EL (cell line): ENCODE data around the gene SDS.

Experiments
- DNase-seq: peaks from one replicate; pipeline ENCODE4 v3.0.0-alpha.2; 2016

The SDS gene

GRCh38 chr12:113403435-113404415 lies at the start of gene SDS:
SDS (minus strand) TSS chr12:113403887; CDS start chr12:113399708, 4,179 bp downstream.
- DNase-seq, result peak; percentile 19

- no peak for DNase-seq
Measured at GRCh38 chr12:113453330-113453729, 49.6 kb upstream of the SDS start.

- DNase-seq, result no peak
Measured at GRCh38 chr12:113452458-113452857, 48.8 kb upstream of the SDS start.

- DNase-seq, result no peak
Measured at GRCh38 chr12:113449839-113450238, 46.2 kb upstream of the SDS start.

- no peak for DNase-seq
Measured at GRCh38 chr12:113449299-113449698, 45.6 kb upstream of the SDS start.

GRCh38 chr12:113448873-113449272 lies 45.2 kb upstream of the SDS start:
- DNase-seq, result no peak

- no peak for DNase-seq
Measured at GRCh38 chr12:113445544-113446171, 42.0 kb upstream of the SDS start.

GRCh38 chr12:113443030-113443539 lies 39.4 kb upstream of the SDS start:
- no peak for DNase-seq

- no peak for DNase-seq
Measured at GRCh38 chr12:113440947-113441782, 37.5 kb upstream of the SDS start.

GRCh38 chr12:113440336-113440735 lies 36.6 kb upstream of the SDS start:
- no peak for DNase-seq

GRCh38 chr12:113439606-113440030 lies 35.9 kb upstream of the SDS start:
- DNase-seq, result peak; percentile 37

GRCh38 chr12:113439301-113439597 lies 35.6 kb upstream of the SDS start:
- DNase-seq, result no peak

- DNase-seq, result no peak
Measured at GRCh38 chr12:113438523-113439300, 35.0 kb upstream of the SDS start.

- no peak for DNase-seq
Measured at GRCh38 chr12:113437729-113438100, 34.0 kb upstream of the SDS start.

GRCh38 chr12:113436993-113437728 lies 33.5 kb upstream of the SDS start:
- no peak for DNase-seq

- no peak for DNase-seq
Measured at GRCh38 chr12:113436586-113436985, 32.9 kb upstream of the SDS start.

GRCh38 chr12:113435367-113435766 lies 31.7 kb upstream of the SDS start:
- no peak for DNase-seq

GRCh38 chr12:113432986-113433385 lies 29.3 kb upstream of the SDS start:
- no peak for DNase-seq

GRCh38 chr12:113428482-113428881 lies 24.8 kb upstream of the SDS start:
- no peak for DNase-seq

GRCh38 chr12:113427882-113428281 lies 24.2 kb upstream of the SDS start:
- no peak for DNase-seq

GRCh38 chr12:113425960-113426453 lies 22.3 kb upstream of the SDS start:
- DNase-seq, result no peak
